ENCODE data around the gene NUDT19. TPM values are rescaled to one million over a fixed set of nuclear protein-coding genes. Genes with fewer than 3 reads are reported as not detected.

Gene NUDT19
- total RNA-seq, 1 donor from 2014 or later, result 6.2 TPM

GRCh38 chr19:32718286-32718685 lies 26.7 kb downstream of the NUDT19 start:
- Histone ChIP-seq H3K36me3 (peaks cover 0 to 14% of the 10 kb centered on the region in 2 donors), H3K9me3 (no peaks in the 10 kb centered on the region), H3K27me3 (no peaks in the 10 kb centered on the region), H3K4me3 (no peak overlapping the region), H3K4me1 (no peaks in the 10 kb centered on the region), H3K27ac (no peak overlapping the region)
- TF ChIP-seq CTCF (IDR thresholded peaks at IDR 0.05), result no peak
- intact Hi-C loops (cut with DNase I), result no loop called here
- DNase-seq (ENCODE audit: low spot score in 2 of 2), result no peak

- peaks cover 0 to 6% of the 10 kb centered on the region in 2 donors for H3K36me3 ChIP-seq
- intact Hi-C loops (cut with DNase I), result no loop called here
- DNase-seq (ENCODE audit: low spot score in 2 of 2), result no peak
- H3K27me3 ChIP-seq, result no peaks in the 10 kb centered on the region
- H3K4me1 ChIP-seq, result no peaks in the 10 kb centered on the region
- H3K27ac ChIP-seq, result no peak within 1 kb of the TSS
- no peak within 1 kb of the TSS for H3K4me3 ChIP-seq
- H3K9me3 ChIP-seq, result no peaks in the 10 kb centered on the region
- no peak for TF ChIP-seq CTCF (IDR thresholded peaks at IDR 0.05)
Observed at GRCh38 chr19:32719611-32720059, 28.0 kb downstream of the NUDT19 start, which contains the start of gene TDRD12. Gene TDRD12 (plus strand): TSS chr19:32719767. CDS start chr19:32720073, 306 bp downstream.

GRCh38 chr19:32720216-32720935 lies 28.8 kb downstream of the NUDT19 start:
- Histone ChIP-seq H3K27me3 (no peaks in the 10 kb centered on the region), H3K9me3 (no peaks in the 10 kb centered on the region), H3K36me3 (no peaks in the 10 kb centered on the region), H3K4me3 (no peak overlapping the region), H3K4me1 (no peaks in the 10 kb centered on the region), H3K27ac (no peak overlapping the region)
- no peak for DNase-seq (ENCODE audit: low spot score in 2 of 2)
- no peak for TF ChIP-seq CTCF (IDR thresholded peaks at IDR 0.05)
- intact Hi-C loops (cut with DNase I), result no loop called here

- Histone ChIP-seq H3K27ac (no peak overlapping the region), H3K36me3 (no peaks in the 10 kb centered on the region), H3K4me1 (no peaks in the 10 kb centered on the region), H3K4me3 (no peak overlapping the region), H3K9me3 (no peaks in the 10 kb centered on the region), H3K27me3 (no peaks in the 10 kb centered on the region)
- TF ChIP-seq CTCF (IDR thresholded peaks at IDR 0.05), result no peak
- intact Hi-C loops (cut with DNase I), result no loop called here
- DNase-seq (ENCODE audit: low spot score in 2 of 2), result no peak
Observed at GRCh38 chr19:32720936-32721250, 29.3 kb downstream of the NUDT19 start.

- intact Hi-C loops (cut with DNase I), result no loop called here
- DNase-seq (ENCODE audit: low spot score in 2 of 2), result no peak
- no peak for TF ChIP-seq CTCF (IDR thresholded peaks at IDR 0.05)
- no peak overlapping the region for H3K27ac ChIP-seq
- H3K4me1 ChIP-seq, result no peaks in the 10 kb centered on the region
- no peaks in the 10 kb centered on the region for H3K36me3 ChIP-seq
- no peaks in the 10 kb centered on the region for H3K9me3 ChIP-seq
- H3K27me3 ChIP-seq, result no peaks in the 10 kb centered on the region
- H3K4me3 ChIP-seq, result no peak overlapping the region
Observed at GRCh38 chr19:32735936-32736335, 44.3 kb downstream of the NUDT19 start.
